ENCODE data around the gene MUC5AC. TPM values are rescaled to one million over a fixed set of nuclear protein-coding genes. Genes with fewer than 3 reads are reported as not detected.

Gene MUC5AC
- total and polyA plus RNA-seq, 10 donors: under 0.01 TPM; not detected in 8

GRCh38 chr11:1219834-1220815 lies 62.4 kb downstream of the MUC5AC start:
- intact Hi-C loops (cut with DNase I; ENCODE audit: low total_unique reads): no loop called here
- TF ChIP-seq POLR2A (IDR thresholded peaks at IDR 0.05) (no peak), CTCF (IDR thresholded peaks at IDR 0.05 in 8 of 11, conservative IDR thresholded peaks at IDR 0.05 in 3 of 11) (no peak), POLR2AphosphoS5 (IDR thresholded peaks at IDR 0.05) (peak in 2 of 3 donors; percentile 57 to 60)
- Histone ChIP-seq H3K27me3 (replicated peaks in 1 of 7) (peaks cover 0 to 74% (median 28%) of the 10 kb centered on the region in 7 donors), H3K27ac (no peak overlapping the region), H3K9me3 (no peaks in the 10 kb centered on the region), H3K36me3 (no peaks in the 10 kb centered on the region), H3K4me3 (no peak overlapping the region), H3K4me1 (peaks cover 0 to 17% (median 6%) of the 10 kb centered on the region in 6 donors)
- WGBS, 5 donors: 58 to 69% (median 62%) methylated on average over 33 to 48 of the region's 48 CpGs
- peak; percentile 76 for DNase-seq

GRCh38 chr11:1220941-1221721 lies 63.4 kb downstream of the MUC5AC start:
- no peaks in the 10 kb centered on the region for H3K9me3 ChIP-seq
- no peak overlapping the region for H3K27ac ChIP-seq
- no peak overlapping the region for H3K4me3 ChIP-seq
- TF ChIP-seq POLR2A (IDR thresholded peaks at IDR 0.05) (no peak), POLR2AphosphoS5 (IDR thresholded peaks at IDR 0.05) (no peak), CTCF (IDR thresholded peaks at IDR 0.05 in 8 of 11, conservative IDR thresholded peaks at IDR 0.05 in 3 of 11) (no peak)
- DNase-seq: peak; percentile 48
- no peaks in the 10 kb centered on the region for H3K36me3 ChIP-seq
- intact Hi-C loops (cut with DNase I; ENCODE audit: low total_unique reads): no loop called here
- peaks cover 0 to 17% (median 6%) of the 10 kb centered on the region in 6 donors for H3K4me1 ChIP-seq
- H3K27me3 ChIP-seq (replicated peaks in 1 of 7): peaks cover 0 to 84% (median 28%) of the 10 kb centered on the region in 7 donors
- 64 to 70% (median 66%) methylated on average over 27 to 28 of the region's 28 CpGs for WGBS, 5 donors

GRCh38 chr11:1221848-1222311 lies 64.1 kb downstream of the MUC5AC start:
- WGBS, 5 donors: 80 to 84% (median 83%) methylated on average over 23 of the region's 23 CpGs
- no peaks in the 10 kb centered on the region for H3K9me3 ChIP-seq
- H3K4me1 ChIP-seq: peaks cover 0 to 17% (median 6%) of the 10 kb centered on the region in 6 donors
- intact Hi-C loops (cut with DNase I; ENCODE audit: low total_unique reads): no loop called here
- peak; percentile 48 for DNase-seq
- H3K4me3 ChIP-seq: no peak overlapping the region
- H3K36me3 ChIP-seq: no peaks in the 10 kb centered on the region
- TF ChIP-seq CTCF (IDR thresholded peaks at IDR 0.05 in 8 of 11, conservative IDR thresholded peaks at IDR 0.05 in 3 of 11) (no peak), POLR2AphosphoS5 (IDR thresholded peaks at IDR 0.05) (no peak)
- H3K27ac ChIP-seq: no peak overlapping the region
- peaks cover 0 to 92% (median 28%) of the 10 kb centered on the region in 7 donors for H3K27me3 ChIP-seq (replicated peaks in 1 of 7)
